TTC549 (cell line): ENCODE measurements around the gene CPT2.
A peak's percentile ranks its signal among the peaks of the same experiment; 100 is the strongest.

ENCODE experiments used
- FAIRE-seq: peaks from 2 replicates; lab custom pipeline; 2012; peaks lifted over from hg19 to GRCh38; lab: Jason Lieb, UNC

Gene CPT2

DNA sequence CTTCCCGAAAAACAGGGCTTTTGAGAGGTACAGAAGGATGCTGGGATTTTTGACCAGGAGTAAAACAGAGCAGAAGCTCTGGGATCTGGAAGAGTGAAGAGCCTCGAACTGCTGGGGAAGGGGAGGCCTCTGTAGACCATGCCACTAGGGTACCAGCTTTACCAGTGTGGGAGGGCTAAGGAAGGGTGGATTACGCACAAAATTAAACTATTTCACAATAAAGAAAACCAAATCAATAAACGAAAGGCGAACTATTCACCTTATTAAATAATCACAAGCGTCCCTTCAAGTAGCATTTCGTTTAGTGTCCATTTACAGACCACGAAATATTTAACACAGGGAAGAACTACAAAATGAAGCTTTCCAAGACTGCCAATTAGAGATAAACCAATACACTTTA, 23.1 kb downstream of the CPT2 start:
- FAIRE-seq = no peak

- no peak for FAIRE-seq
Measured at GRCh38 chr1:53220171-53220961, 23.7 kb downstream of the CPT2 start, which contains the start of gene CZIB. Gene CZIB (minus strand): TSS chr1:53220634. CDS start chr1:53220575, 59 bp downstream.

DNA sequence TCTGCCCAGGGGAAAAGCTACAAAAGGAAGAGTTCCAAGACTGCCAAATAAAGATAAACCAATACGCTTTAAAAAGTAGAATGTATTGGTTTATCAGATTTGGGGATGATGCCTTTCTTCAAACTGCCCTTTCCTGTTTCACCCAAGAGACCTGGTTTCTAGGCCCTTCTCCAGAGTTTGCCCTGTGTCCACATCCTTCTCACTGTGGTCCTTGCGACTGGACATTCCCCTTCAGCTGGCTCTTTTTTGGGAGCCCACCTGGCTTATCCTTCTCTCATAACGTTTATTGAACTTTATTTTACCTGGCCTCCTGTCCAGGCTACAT, 24.3 kb downstream of the CPT2 start:
- no peak for FAIRE-seq

DNA sequence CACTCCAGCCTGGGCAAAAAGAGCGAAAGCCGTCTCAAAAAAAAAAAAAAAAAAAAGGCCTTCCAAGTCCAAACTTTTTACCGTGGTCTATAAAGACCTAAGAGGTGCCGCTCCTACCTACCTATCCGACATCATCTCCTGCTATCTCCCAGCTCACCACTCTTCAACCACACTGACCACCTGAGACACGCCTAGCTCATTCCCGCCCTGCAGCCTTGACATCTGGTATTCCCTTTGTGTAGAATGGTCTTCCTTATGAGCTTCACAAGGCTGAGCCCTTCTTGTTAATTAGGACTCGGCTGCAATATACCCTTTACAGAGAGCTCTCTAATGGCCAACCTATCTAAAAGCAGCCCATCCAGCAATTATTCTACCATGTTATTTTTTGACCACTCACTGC, 41.0 kb downstream of the CPT2 start:
- no peak for FAIRE-seq

GRCh38 chr1:53238197-53239155, 41.9 kb downstream of the CPT2 start, which contains the start of gene MAGOH:
Gene MAGOH (minus strand): TSS chr1:53238518. CDS start chr1:53238448, 70 bp downstream.
- FAIRE-seq = peak; percentile 83

DNA sequence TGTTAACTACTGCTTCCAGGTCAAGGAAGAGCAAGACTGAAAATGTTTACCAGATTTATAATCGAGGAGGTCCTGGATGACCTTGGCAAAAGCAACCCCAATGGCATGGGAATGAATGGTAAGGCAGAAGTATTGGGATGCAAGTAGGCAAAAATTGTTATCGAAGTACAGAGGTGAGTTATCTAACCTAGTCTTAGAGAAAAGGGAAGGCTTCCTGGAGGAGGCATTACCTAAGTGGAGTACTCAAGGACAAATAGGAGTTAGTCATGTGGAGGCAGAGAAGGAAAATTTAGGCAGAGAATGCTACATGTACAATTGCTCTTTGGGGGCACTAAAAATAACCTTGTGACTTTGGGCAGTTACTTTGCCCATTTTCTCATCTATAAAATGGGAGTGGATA, 45.2 kb downstream of the CPT2 start:
- FAIRE-seq = no peak

GRCh38 chr1:53242381-53242780, 45.8 kb downstream of the CPT2 start:
- FAIRE-seq = no peak

DNA sequence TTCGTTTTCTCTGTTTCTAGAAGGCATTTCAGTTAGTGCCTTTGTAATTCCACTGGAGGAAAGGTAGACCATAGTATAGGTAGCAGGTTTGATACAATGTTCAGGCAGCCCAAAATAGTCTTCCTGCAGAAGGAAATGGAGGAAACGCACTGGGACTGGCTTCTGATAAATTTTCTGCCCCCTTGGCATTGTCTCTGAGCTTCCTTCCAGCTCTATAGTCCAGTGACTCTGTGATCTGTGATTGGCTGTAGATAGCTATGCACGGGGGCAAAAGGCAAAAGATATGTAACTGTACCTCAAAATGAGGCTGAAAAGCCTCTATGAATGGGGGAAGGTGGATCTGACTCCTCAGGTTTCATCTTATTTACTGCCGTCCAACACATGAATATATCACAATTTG, 47.5 kb downstream of the CPT2 start:
- no peak for FAIRE-seq

DNA sequence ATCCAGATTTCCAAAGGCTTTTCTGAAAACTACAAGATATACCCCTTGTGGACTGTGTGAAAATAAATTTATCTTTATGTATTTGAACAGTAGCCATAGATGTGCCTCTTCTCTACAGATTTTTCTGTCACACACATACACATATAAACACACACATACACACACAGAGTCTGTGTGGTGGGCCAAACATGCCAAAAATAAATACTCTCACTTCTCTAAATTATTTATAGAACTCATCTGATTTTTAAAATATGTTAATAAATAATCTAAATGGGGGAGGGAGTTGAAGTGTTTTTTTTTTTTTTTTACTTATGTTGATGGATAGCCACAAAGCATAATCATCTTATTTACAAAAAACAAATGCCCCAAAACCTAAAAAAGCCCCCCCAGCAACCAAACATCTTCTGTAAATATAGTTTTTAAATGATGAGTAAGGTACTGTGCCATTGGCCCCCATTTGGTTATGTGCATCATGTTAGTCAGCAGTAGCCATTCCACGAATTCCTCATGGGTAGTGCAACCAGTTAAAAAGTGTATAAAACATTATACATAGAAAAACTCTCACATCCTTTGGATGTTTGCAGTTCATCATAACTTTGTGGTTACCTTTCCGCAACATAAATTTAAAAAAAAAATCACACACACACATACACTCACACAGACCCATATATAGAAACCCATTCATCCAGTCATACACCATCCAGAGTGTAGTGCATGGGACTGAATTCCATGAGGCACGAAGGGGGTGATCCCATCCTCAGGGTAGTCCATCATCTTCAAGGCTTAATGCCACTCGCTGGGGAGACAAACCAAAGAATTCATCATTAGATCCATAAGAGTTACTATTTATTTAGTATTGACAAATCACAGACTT, 49.9 kb downstream of the CPT2 start:
- no peak for FAIRE-seq

GRCh38 chr1:53249706-53250105, 53.1 kb downstream of the CPT2 start:
- no peak for FAIRE-seq

DNA sequence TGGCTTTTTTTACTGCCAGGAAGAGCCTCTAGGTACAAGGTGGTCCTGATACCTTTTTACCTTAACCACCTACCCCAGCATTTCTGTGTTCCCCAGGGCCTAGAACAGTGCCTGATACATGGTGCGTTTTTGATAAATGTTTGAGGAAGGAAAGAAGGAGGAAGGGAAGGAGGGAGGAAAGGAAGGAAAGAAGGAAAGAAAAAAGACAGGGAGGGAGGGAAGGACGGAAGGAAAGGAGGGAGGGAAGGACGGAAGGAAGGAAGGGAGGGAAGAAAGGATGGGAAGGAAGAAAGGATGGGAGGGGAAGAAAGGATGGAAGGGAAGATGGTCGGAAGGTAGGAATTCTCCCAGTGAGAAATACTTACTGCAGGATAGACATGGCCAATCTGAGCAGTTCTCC, 53.7 kb downstream of the CPT2 start:
- FAIRE-seq = no peak

DNA sequence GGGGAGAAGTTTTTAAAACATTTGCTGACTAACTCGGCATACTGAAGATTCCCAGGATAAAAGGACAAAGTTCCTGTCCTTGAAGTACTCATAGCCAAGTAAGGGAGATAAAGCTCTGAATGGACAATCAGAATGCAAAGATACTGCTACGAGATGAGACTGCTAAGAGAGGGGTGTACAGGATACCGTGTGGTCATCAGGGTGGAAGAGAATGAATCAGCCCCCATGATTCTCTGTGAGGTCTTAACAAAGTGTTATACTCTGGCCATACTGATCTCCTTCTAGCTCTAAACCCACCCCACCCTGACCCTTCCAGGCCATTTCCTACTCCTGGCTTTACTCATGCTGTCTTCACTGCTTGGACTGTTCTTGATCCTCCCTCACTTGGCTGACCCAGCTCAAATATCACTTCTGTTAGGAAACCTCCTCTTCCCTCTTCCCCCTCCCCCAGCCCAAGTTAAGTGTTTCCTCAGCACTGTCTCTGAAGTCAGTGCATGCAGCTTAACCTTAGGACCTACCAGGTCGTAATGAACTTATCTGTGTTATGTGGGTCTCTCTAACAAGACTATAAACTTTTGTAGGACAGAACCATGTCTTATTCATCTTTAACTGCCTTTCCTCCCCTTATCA, 57.5 kb downstream of the CPT2 start:
- no peak for FAIRE-seq

GRCh38 chr1:53255031-53255430, 58.4 kb downstream of the CPT2 start:
- no peak for FAIRE-seq

DNA sequence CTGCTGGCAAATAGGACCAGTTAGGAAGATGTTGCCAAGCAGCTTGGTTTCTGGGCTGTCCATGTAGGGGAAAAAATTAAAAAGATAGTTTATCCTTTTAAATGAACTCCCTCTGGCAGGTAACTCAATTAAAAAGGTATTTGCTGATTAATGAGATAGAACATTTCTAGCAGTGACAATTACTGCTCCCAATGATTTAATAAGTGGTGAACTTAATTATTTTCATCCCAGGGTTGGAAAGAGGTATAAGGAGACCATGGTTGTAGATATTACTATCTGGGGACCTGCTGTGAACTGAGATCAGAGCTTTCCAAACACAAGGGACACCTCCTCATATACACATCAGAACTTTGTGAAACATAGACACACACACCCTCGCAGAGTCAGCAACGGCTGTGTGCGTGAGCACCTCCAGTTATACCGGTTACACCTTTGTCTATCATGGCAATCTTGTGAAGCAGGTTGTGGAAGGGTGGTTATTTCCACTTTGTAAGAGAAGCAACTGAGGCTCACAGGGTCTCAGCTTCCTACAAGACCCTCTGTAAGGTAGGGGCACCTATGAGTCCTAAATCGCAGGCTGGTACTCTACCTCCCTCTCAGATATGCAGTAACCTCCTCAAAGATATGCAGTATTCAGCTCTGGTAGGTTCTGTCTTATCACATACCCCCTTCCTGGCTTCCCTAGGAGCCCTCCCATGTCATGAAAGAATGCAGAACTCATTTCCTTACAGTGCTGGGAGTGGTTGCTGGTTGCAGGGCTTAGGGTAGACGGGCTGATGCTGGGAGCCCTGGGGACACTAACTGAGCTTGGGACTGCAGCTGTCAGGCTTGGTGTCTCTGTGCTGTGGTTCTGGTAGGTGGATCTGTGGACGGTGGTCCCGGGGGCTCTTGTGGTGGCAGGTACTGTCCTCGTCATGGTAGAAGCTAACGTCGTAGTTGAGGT, 60.2 kb downstream of the CPT2 start:
- FAIRE-seq = no peak

- no peak for FAIRE-seq
Measured at GRCh38 chr1:53257454-53258081, 60.9 kb downstream of the CPT2 start.

DNA sequence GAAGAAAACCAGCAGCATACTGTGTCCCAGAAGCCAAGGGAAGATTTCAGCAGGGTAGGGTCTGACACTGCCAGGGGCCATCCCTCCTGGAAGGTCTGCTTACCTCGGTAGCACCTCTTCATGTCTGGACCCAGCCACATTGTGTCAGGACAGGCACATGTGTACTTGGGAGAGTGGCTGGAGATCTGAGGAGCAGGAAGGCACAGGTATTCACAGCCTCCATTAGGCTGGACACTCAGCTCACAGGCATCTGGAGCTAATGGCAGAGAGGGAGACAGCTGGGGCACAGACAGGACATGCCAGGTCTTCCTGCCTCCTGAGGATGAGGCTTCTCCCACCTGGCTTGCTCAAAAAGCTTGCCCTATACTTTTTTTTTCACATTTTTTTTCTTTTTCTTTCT, 61.6 kb downstream of the CPT2 start:
- FAIRE-seq = no peak

- FAIRE-seq = no peak
Measured at GRCh38 chr1:53259932-53260331, 63.3 kb downstream of the CPT2 start.

DNA sequence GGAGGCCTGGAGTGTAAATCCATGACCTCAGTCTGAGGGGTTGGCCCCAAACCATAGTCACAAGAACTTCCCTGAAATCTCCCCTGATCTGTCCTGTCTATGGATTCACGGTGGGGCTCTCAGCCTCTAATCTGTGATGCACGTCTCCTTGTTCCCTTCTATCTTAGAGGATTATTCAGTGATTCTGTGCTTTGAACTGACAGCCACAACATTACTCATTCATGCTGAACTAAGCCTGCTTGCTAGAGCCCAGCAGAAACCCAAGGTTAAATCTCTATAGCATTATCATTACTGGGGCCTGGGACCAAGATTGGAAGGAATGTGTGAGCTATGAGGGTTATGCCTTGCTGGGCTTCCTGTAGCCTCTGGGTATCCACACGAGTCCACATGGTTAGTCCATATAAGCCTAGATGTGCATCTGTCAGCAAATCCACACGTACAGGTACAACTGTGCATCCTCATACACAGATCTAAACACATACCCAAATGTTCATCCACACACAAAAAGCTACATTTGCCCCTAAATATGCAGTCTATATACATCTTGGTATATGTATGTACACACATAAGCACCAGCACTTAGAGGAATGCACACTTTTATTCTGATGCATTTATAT, 64.1 kb downstream of the CPT2 start:
- no peak for FAIRE-seq

DNA sequence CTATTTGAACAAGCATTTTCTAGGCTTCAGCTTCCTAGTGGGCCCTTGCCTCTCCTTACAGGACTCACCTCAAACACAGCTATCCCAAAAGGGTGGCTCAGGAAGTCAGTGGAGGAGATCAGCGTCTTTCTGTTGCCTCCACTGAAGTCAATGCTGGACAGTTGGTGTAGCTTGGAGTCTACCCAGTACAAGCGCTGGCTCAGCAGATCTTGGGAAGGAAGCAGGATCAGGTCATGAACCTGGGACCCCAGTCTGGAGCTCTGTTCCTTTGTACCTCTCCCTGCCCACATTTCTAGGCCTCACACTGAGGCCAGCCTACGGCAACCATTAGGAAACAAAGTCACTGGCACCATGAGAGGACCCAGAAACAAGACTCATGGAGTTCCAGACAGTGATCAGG, 65.4 kb downstream of the CPT2 start:
- FAIRE-seq = no peak
